Activated CD8-positive, alpha-beta T cell treated with anti-CD3 and anti-CD28 coated beads, Interleukin-2, amount 10 ng/mL, durations not matched to agents 7 days and 5 days (primary cell): ENCODE data around the gene CEP78. TPM values are rescaled to one million over a fixed set of nuclear protein-coding genes. Genes with fewer than 3 reads are reported as not detected.

Source experiments
- ATAC-seq: fragments of 150-1000 bp; cut with Tn5 transposase; one replicate; pipeline ENCODE4 v1.10.0; 2021; ENCODE audit warnings: moderate library complexity
- CTCF ChIA-PET: fragments of 350-600 bp; sonication (Branson Sonifier 250); formaldehyde crosslinking; loops from one replicate; lab custom pipeline; 2021; ENCODE audit warnings: antibody characterized with exemption; lab: Charles Lee
- POLR2A ChIA-PET: fragments of 350-600 bp; sonication (Branson Sonifier 250); formaldehyde crosslinking; loops from one replicate; lab custom pipeline; 2021; ENCODE audit warnings: antibody characterized with exemption; lab: Charles Lee
- DNase-seq: peaks from one replicate; pipeline ENCODE4 v3.0.0-alpha.2; 2020
- H3K27ac Mint-ChIP-seq: one replicate; pipeline ENCODE4 v1.8.0; 2021; ENCODE audit warnings: mild to moderate bottlenecking, mixed read lengths
- H3K27me3 Mint-ChIP-seq: one replicate; pipeline ENCODE4 v1.8.0; 2021; ENCODE audit warnings: low read depth, mixed read lengths
- H3K36me3 Mint-ChIP-seq: one replicate; pipeline ENCODE4 v1.8.0; 2021; ENCODE audit warnings: low read depth, mixed read lengths
- H3K4me1 Mint-ChIP-seq: one replicate; pipeline ENCODE4 v1.8.0; 2021; ENCODE audit warnings: low read depth, mixed read lengths
- H3K4me3 Mint-ChIP-seq: one replicate; pipeline ENCODE4 v1.8.0; 2021; ENCODE audit warnings: mild to moderate bottlenecking, mixed read lengths
- H3K9me3 Mint-ChIP-seq: one replicate; pipeline ENCODE4 v1.8.0; 2022; ENCODE audit warnings: mixed read lengths; ENCODE audit not compliant: insufficient read depth
- total RNA-seq, 2 experiments: library from RNA; stranded (reverse); gene quantifications; one replicate each; pipeline ENCODE4 v1.2.3, GENCODE V29; 2021

CEP78 gene
- total RNA-seq, 2 experiments from 2014 or later, result 59.1 to 62.1 TPM

DNA sequence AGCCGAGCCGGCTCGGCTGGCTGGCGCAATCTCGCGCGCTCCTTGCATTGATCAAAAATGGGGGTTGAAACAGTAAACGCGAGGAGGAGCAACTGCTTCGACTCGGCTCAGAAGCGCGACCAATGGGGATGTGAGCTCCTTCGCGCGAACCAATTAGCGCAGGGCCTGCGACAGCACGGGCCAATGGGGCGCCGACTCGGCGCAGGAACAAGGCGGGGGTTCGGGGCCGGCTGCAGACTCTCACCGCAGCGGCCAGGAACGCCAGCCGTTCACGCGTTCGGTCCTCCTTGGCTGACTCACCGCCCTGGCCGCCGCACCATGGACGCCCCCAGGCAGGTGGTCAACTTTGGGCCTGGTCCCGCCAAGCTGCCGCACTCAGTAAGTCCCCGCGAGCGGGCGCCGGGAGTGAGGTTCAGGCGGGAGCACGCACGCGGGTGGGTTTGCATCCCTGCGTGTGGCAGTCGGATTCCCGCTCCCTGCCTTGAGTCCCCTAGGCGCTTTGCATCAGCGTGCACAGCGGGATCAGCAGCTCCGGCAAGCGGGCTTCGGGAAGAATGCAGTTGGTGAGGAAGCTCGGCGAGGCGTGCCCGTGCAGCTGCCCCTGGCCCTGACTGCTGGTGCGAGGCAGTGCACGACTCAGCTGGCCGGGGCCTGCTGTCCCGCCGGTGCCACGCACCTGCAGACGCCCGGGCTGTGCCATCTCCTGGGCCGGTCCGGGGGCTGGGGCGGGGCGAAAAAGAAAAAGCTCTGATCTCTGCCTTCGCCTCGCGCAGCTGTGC lies 61.2 kb downstream of the CEP78 start, which contains the start of gene PSAT1:
Gene PSAT1, plus strand, starts transcription at position 233 of the 779 bp plus-strand sequence. Its CDS starts 86 bp downstream, at position 319.
- Mint-ChIP-seq H3K9me3 (no peaks in the 10 kb centered on the region), H3K36me3 (peaks cover 34% of the 10 kb centered on the region), H3K27ac (peak within 1 kb of the TSS; percentile 95), H3K4me3 (peak within 1 kb of the TSS; percentile 85), H3K4me1 (peaks cover 60% of the 10 kb centered on the region), H3K27me3 (no peaks in the 10 kb centered on the region)
- POLR2A ChIA-PET, result interaction anchor here (0.6 to 2.4 kb wide), 14 partner anchors 9 to 72 kb away, joined by 3 to 11 read pairs (median 4); no protein-coding TSS in a partner anchor
- CTCF ChIA-PET, result interaction anchor here (0.6 to 1.6 kb wide), 11 partner anchors 21 to 1903 kb away, joined by 3 to 6 read pairs (median 4); partner anchors contain the start of genes CEP78 and RFK
- DNase-seq (peak; percentile 95), ATAC-seq (peak; percentile 98)

DNA sequence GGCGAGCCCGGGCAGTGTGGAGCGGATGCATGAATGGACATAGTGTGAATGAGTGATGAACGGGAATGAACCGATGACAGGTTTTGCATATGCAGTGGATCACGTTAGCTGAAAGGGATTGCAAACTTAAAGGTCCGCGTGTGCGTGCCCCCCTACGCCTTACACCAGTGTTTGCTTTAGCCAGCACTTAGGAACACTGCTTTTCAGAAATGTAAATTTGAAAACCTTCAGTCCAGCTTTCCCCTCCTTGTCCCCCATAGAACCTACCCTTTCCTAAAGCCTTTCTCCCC lies 61.7 kb downstream of the CEP78 start:
- Mint-ChIP-seq H3K27ac (peak overlapping the region; percentile 95), H3K4me1 (peaks cover 56% of the 10 kb centered on the region), H3K9me3 (no peaks in the 10 kb centered on the region), H3K36me3 (peaks cover 37% of the 10 kb centered on the region), H3K4me3 (peak overlapping the region; percentile 85), H3K27me3 (no peaks in the 10 kb centered on the region)
- DNase-seq (no peak), ATAC-seq (no peak)
- ChIA-PET CTCF (interaction anchor here (1.1 to 1.6 kb wide), 6 partner anchors 39 to 320 kb away, joined by 3 to 6 read pairs (median 4); partner anchors contain the start of gene CEP78), POLR2A (interaction anchor here (0.7 to 2.4 kb wide), 9 partner anchors 11 to 72 kb away, joined by 3 to 11 read pairs (median 5); no protein-coding TSS in a partner anchor)

DNA sequence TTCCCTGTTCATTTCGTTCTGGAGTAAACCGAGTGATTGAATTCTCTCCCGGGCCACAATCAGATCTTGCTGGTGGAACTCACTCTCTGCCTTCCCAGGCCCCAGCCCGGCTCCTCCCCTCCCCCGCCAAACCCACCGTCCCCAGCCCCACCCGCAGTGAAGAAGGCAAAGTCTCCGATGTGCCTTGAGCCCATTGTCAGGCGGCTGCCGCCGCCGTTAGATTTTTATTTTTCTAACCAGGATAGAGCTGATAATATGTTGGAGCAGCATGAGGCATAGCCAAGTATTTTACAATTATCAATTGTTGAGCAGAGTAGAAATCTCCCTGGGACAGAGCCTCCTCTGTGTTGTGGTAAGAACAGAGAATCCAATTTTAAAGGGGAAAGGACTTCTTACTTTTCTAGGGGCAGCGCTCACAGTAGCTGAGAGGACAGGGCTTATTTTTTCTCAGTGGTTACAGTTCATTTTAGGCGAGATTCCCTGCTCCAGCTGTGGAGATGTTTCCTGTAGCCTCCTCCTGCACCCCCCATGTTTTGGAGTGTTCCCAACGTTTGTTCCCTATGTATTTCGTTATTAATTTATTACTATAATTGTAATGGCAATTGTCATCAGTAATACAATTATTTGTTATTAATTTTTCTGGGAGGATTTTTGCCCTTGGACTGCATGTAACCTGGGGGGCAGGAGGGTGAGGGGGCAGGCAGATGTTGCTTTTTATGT lies 62.3 kb downstream of the CEP78 start:
- CTCF ChIA-PET, result interaction anchor here (0.7 to 1.6 kb wide), 5 partner anchors 24 to 1859 kb away, joined by 3 to 6 read pairs (median 3); no protein-coding TSS in a partner anchor
- DNase-seq, result peak; percentile 40

DNA sequence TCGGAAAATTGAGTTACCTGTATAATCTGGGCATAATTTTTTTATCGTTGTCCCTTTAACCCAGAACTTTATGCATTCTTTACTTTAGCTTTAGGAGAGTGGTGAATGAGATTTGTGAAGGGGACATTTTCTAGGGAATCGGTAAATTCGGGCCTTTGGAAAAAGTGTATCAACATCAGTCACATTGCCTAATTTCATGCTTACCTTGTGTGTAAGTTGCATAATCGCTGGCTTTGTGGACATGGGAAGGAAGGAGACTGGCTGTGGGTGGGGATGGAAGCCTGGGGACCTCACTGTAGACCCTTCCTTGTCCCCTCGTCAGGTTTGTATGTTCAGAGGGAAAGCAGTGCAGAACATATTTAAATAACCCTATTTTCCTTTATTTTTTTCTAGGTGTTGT lies 64.3 kb downstream of the CEP78 start:
- Mint-ChIP-seq H3K36me3 (peaks cover 56% of the 10 kb centered on the region), H3K9me3 (no peaks in the 10 kb centered on the region), H3K27ac (no peak overlapping the region), H3K4me1 (peaks cover 38% of the 10 kb centered on the region), H3K4me3 (no peak overlapping the region), H3K27me3 (no peaks in the 10 kb centered on the region)
- ATAC-seq (no peak), DNase-seq (no peak)
- CTCF ChIA-PET, result interaction anchor here (1.1 kb wide), 1 partner anchor 37 kb away, joined by 4 read pairs; no protein-coding TSS in a partner anchor
- POLR2A ChIA-PET, result no interaction called here

More for the DNA sequence above, 62.3 kb downstream of the CEP78 start:
- no peak for ATAC-seq
- POLR2A ChIA-PET, result interaction anchor here (1.1 to 2.4 kb wide), 5 partner anchors 10 to 62 kb away, joined by 3 to 11 read pairs (median 6); no protein-coding TSS in a partner anchor
- Mint-ChIP-seq H3K4me3 (peak overlapping the region; percentile 85), H3K36me3 (peaks cover 39% of the 10 kb centered on the region), H3K27me3 (no peaks in the 10 kb centered on the region), H3K9me3 (no peaks in the 10 kb centered on the region), H3K27ac (peak overlapping the region; percentile 95), H3K4me1 (peaks cover 50% of the 10 kb centered on the region)

DNA sequence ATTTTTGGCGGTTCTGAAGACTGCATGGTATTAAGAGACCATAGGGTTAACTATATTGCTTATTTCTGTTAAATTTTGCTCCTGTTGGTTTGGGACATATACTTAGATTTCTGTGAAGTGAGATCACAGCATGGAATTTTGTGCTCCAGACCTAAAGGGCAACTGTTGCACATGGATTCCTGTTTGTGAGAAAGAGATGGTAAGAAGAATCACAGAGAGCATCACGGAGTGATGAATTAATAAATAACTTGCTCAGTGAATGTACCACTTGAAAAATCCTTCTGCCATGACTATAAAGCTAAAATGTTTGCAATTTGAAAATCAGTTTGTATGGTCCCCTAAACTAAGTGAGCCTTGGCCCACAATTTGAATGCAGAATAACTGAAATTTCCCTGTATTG lies 65.6 kb downstream of the CEP78 start:
- POLR2A ChIA-PET, result no interaction called here
- Mint-ChIP-seq H3K4me3 (no peak overlapping the region), H3K36me3 (peaks cover 68% of the 10 kb centered on the region), H3K27ac (no peak overlapping the region), H3K4me1 (peaks cover 28% of the 10 kb centered on the region), H3K9me3 (no peaks in the 10 kb centered on the region), H3K27me3 (no peaks in the 10 kb centered on the region)
- CTCF ChIA-PET, result no interaction called here
- DNase-seq, result no peak
- ATAC-seq, result no peak

DNA sequence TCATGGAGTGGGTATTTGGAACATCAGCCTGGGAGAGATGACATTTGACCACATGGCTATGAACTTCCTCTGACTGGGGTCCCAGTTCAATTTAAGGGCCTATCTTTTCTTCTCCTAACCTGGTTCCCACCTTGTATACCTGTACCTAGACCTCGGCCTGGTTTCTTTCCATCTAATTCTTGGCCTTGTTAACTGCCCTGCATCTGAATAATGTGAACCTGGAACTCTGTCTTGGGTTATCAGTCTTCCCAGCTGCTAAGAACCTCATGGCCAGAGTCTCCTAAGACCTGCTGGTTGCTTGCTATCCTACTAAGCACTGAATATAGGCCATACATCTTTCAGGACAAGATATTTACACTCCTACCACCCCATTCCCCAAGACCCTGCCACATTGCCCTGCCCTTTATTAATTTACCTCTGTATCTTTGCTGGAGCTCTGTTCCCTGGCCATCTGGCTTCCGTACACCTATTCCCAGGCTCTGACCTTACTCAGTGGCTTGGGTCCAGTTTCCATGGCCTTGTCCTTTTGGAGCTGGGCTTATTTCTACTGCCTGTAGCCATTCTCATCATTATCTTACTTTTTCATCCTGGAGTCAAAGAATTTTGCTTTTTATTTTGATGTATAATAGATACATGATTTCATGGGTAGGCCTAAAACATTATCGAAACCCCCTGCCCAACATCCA lies 67.6 kb downstream of the CEP78 start:
- H3K27me3 Mint-ChIP-seq, result no peaks in the 10 kb centered on the region
- ATAC-seq, result no peak
- CTCF ChIA-PET, result no interaction called here
- DNase-seq, result no peak
- POLR2A ChIA-PET, result no interaction called here
- peak overlapping the region; percentile 29 for H3K27ac Mint-ChIP-seq
- H3K36me3 Mint-ChIP-seq, result peaks cover 68% of the 10 kb centered on the region
- no peak overlapping the region for H3K4me3 Mint-ChIP-seq
- peaks cover 21% of the 10 kb centered on the region for H3K4me1 Mint-ChIP-seq
- no peaks in the 10 kb centered on the region for H3K9me3 Mint-ChIP-seq

DNA sequence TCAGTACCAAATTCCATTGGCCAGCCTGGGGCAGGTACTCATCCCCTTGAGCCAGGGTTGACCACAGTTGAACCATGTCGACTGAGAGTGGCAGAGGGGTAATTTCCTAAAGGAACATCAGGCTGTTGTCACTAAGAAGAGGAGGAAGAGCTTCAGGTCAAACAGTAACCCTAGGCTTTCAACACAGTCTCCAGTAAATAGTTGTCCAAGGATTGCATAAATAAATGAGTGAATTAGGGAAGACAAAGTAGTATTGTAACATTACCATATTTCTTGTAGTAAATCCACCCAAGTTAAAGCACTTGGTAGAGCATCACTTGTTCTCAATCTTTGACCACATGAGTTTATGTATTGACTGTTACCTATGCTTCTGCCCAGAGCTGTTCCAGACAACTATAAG lies 68.5 kb downstream of the CEP78 start:
- peaks cover 68% of the 10 kb centered on the region for H3K36me3 Mint-ChIP-seq
- peaks cover 14% of the 10 kb centered on the region for H3K4me1 Mint-ChIP-seq
- H3K27me3 Mint-ChIP-seq, result no peaks in the 10 kb centered on the region
- CTCF ChIA-PET, result no interaction called here
- H3K9me3 Mint-ChIP-seq, result no peaks in the 10 kb centered on the region
- no peak overlapping the region for H3K27ac Mint-ChIP-seq
- no peak for DNase-seq
- H3K4me3 Mint-ChIP-seq, result no peak overlapping the region
- ATAC-seq, result no peak
- POLR2A ChIA-PET, result interaction anchor here (0.8 kb wide), 1 partner anchor 9 kb away, joined by 3 read pairs; no protein-coding TSS in a partner anchor

DNA sequence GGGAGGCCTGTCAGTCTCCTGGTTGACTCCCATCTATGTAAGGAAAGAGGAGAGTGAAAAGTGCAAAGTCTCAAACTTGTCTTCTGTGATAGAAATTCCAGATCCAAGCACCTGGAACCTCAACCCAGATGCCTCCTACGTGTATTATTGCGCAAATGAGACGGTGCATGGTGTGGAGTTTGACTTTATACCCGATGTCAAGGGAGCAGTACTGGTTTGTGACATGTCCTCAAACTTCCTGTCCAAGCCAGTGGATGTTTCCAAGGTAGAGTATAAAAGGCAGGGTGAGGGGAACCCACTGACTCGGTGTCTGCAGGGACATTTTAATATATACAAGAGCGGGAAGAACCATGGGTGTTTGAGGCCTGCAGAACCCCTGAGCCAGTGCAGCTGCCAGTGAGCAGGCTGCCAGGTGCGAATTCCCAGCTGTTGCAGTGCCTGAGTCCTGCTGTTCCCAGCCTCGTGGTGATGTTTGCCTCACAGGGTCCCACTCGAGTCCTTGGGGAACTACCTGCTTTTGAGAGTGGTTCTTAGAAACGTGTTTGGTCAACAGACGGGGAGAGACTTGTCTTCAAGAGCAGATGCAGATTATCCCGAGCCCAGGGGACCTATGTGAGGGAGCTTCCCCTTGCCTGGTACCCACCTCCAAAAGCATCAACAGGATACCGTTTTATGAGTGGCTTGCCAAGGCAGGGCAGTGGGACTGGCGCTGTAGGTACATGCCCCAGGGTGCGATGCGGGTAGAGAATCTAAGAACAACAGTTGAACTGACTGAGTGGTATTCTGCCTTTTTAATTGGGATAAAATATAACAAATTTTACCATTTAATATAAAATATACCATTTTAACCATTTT lies 70.6 kb downstream of the CEP78 start:
- Mint-ChIP-seq H3K27ac (no peak overlapping the region), H3K27me3 (no peaks in the 10 kb centered on the region), H3K36me3 (peaks cover 74% of the 10 kb centered on the region), H3K4me3 (no peak overlapping the region), H3K4me1 (peaks cover 5% of the 10 kb centered on the region), H3K9me3 (no peaks in the 10 kb centered on the region)
- POLR2A ChIA-PET, result no interaction called here
- DNase-seq (no peak), ATAC-seq (no peak)
- CTCF ChIA-PET, result no interaction called here

DNA sequence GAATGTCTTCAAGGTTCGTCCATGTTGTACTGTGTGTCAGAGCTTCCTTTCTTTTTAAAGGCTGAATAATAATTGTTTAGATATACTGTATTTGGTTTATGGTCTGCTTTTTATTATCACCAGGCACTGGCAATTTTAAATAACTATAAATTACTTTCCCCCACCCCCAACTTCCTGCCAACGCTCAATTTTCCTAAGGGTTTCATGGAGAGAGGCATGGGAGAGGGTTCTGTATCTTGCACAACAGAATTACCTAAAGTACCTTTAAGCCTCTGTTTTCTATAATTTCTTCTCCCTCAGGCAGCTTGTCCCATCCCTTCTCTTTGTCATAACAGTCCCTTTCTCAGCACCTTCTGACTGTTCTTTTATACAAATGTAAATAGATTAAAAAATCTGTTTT lies 71.5 kb downstream of the CEP78 start:
- POLR2A ChIA-PET, result no interaction called here
- Mint-ChIP-seq H3K4me3 (no peak overlapping the region), H3K9me3 (no peaks in the 10 kb centered on the region), H3K4me1 (peaks cover 2% of the 10 kb centered on the region), H3K27me3 (no peaks in the 10 kb centered on the region), H3K36me3 (peaks cover 73% of the 10 kb centered on the region), H3K27ac (no peak overlapping the region)
- no peak for ATAC-seq
- CTCF ChIA-PET, result no interaction called here
- DNase-seq, result no peak

DNA sequence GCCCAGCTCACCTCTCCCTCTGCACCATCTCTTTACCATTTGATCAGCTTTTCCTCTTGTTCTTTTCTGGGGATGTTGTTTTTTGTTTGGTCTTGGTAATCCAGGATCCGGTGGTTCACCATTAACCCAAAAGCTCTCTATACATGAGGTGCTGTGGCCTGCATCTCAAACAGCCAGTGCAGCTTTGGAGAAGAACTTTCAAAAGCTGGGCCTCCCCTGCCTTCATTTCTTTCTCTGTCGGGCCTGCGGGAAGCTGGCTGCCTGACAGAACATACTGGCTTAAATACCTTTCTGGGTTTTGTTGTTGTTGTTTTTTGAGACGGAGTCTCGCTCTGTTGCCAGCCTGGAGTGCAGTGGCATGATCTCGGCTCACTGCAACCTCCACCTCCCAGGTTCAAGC lies 73.2 kb downstream of the CEP78 start:
- H3K36me3 Mint-ChIP-seq, result peaks cover 69% of the 10 kb centered on the region
- no peak overlapping the region for H3K4me3 Mint-ChIP-seq
- CTCF ChIA-PET, result no interaction called here
- no peaks in the 10 kb centered on the region for H3K27me3 Mint-ChIP-seq
- H3K4me1 Mint-ChIP-seq, result no peaks in the 10 kb centered on the region
- H3K9me3 Mint-ChIP-seq, result no peaks in the 10 kb centered on the region
- POLR2A ChIA-PET, result no interaction called here
- no peak overlapping the region for H3K27ac Mint-ChIP-seq
- DNase-seq, result no peak
- ATAC-seq, result no peak

DNA sequence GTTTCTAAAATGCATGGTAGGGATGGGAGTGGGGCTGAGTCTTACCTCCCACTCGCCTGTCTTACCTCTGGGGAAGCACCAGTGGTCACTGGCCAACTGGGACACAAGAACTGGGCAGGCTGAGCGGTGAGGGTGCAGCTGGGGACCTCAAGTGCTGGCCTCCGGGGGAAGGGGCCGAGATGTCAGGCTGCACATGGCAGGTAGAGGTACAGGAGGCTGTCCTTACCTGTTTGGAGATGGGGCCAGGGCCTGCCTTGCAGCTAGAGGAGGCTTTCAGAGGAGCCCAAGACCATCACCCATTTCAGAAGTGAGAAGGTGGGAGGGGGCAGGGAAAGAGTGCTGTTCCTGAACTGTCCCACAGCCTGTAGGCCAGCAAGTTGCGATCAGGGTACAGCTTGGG lies 75.2 kb downstream of the CEP78 start:
- Mint-ChIP-seq H3K9me3 (no peaks in the 10 kb centered on the region), H3K27me3 (no peaks in the 10 kb centered on the region), H3K4me3 (no peak overlapping the region), H3K27ac (no peak overlapping the region), H3K36me3 (peaks cover 65% of the 10 kb centered on the region), H3K4me1 (no peaks in the 10 kb centered on the region)
- ChIA-PET POLR2A (no interaction called here), CTCF (interaction anchor here (1.7 kb wide), 1 partner anchor 59 kb away, joined by 5 read pairs; no protein-coding TSS in a partner anchor)
- no peak for DNase-seq
- no peak for ATAC-seq
